ENCODE measurements around the gene QRICH2. TPM values are rescaled to one million over a fixed set of nuclear protein-coding genes. Genes with fewer than 3 reads are reported as not detected.
A peak's percentile ranks its signal among the peaks of the same experiment; 100 is the strongest.

QRICH2 gene
- total and polyA plus RNA-seq, 2 of the 4 experiments (the other 2 are of a cell fraction): 4.3 to 4.8 TPM

DNA sequence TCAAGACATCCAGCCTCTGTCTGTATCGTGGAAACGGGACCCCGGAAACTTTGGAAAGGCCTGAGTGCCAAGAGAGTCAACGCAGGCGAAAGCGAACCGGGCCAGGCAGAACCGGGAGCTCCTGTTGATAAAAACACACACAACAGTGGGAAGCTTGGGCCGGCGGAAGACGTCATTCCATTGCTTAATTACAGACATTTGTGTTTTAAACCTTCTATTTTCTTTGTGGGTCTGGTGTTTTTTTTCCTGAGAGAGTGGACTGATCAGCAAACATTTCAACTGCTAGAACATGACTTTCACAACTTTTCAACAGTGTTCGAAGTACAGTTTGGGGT, 66.9 kb downstream of the QRICH2 start:
- Histone ChIP-seq H3K23ac (ENCODE audit: low read depth, low read length) (peak overlapping the region; percentile 37), H2AK5ac (ENCODE audit: low read depth, low read length) (no peak overlapping the region), H4K20me1 (ENCODE audit: insufficient read depth, low read length) (no peaks in the 10 kb centered on the region), H4K8ac (ENCODE audit: low read depth in 2 of 2, low read length in 2 of 2) (peak overlapping the region in 1 of 2 experiments; percentile 53; a peak in 1 of 4 replicates), H3K18ac (ENCODE audit: low read depth, low read length) (peak overlapping the region; percentile 16; the same call in 1 of the 2 replicates), H2BK20ac (ENCODE audit: low read depth, low read length) (no peak overlapping the region), H4K5ac (ENCODE audit: low read depth, low read length) (no peak overlapping the region), H3K14ac (replicated peaks; ENCODE audit: low read depth, low read length) (peak overlapping the region; percentile 4; the same call in 1 of the 2 replicates), H3K4me1 (ENCODE audit: control insufficient read depth, insufficient read depth, low read length) (peaks cover 3% of the 10 kb centered on the region; the same call in 1 of the 2 replicates), H3K36me3 (ENCODE audit: control insufficient read depth, insufficient read depth, low read length) (no peaks in the 10 kb centered on the region), H3K4me2 (ENCODE audit: low read depth, low read length) (peak overlapping the region; percentile 92), H3K4ac (ENCODE audit: low read depth, low read length) (peak overlapping the region; percentile 54), H3K9me1 (ENCODE audit: insufficient read depth, low read length) (no peaks in the 10 kb centered on the region; the same call in none of the 2 replicates), H2BK120ac (ENCODE audit: low read depth, low read length) (no peak overlapping the region), H3K27me3 (ENCODE audit: control insufficient read depth, insufficient read depth, low read length) (peaks cover 19% of the 10 kb centered on the region), H3K56ac (ENCODE audit: extremely low read depth, insufficient read depth, low read length) (0 out of 2 replicates have a peak overlapping the region, but pooled peaks have one; percentile 5), H2BK5ac (ENCODE audit: low read depth, low read length, poor library complexity, severe bottlenecking) (no peak overlapping the region), H2AFZ (replicated peaks; ENCODE audit: low read length, poor library complexity) (peak overlapping the region; percentile 94), H2BK15ac (ENCODE audit: low read depth, low read length) (no peak overlapping the region), H2AK9ac (replicated peaks; ENCODE audit: low read depth, low read length, poor library complexity) (peak overlapping the region; percentile 29), H3K27ac (ENCODE audit: insufficient read depth, low read length) (no peak overlapping the region; the same call in 1 of the 2 replicates), H3K9me3 (ENCODE audit: control insufficient read depth, insufficient read depth, low read length) (no peaks in the 10 kb centered on the region), H3K9ac (ENCODE audit: low read depth, low read length) (peak overlapping the region; percentile 71), H3K4me3 (ENCODE audit: insufficient read depth, low read depth, low read length) (peak overlapping the region; percentile 63), H3K79me1 (ENCODE audit: low read depth in 1 of 2, low read length in 2 of 2) (no peaks in the 10 kb centered on the region), H4K91ac (ENCODE audit: insufficient read depth, low read depth, low read length) (no peak overlapping the region)
- in situ Hi-C loops (cut with MboI; ENCODE audit: low sequenced_read_pairs) (no loop called here), dilution Hi-C loops (cut with HindIII; ENCODE audit: low sequenced_read_pairs, unreplicated experiment) (no loop called here), intact Hi-C loops (cut with micrococcal nuclease) (loop anchor here (2.0 kb wide), 1 partner anchor 24 kb away; the partner anchor contains the start of gene UBALD2)
- ChIA-PET POLR2A (ENCODE audit: unreplicated experiment) (no interaction called here), CTCF (interaction anchor here (0.7 kb wide), 1 partner anchor 11 kb away, joined by 3 read pairs; no protein-coding TSS in a partner anchor)
- no TSS peak for BruUV-seq (replicated peaks)
- WGBS, 2 experiments (ENCODE audit: extremely low coverage in 2 of 2, insufficient read length in 1 of 2): no CpG with 5 or more reads among the region's 12 CpGs
- ATAC-seq (ENCODE audit: low read depth) (peak; percentile 2; the same call in 1 of the 2 replicates), DNase-seq (no peak)
- TF ChIP-seq CHD1 (IDR thresholded peaks at IDR 0.05; ENCODE audit: low read depth, low read length) (no peak), RFX5 (IDR thresholded peaks at IDR 0.05; ENCODE audit: low read depth, low read length) (no peak), MAZ (IDR thresholded peaks at IDR 0.05; ENCODE audit: borderline replicate concordance, low read depth, low read length) (no peak), RCOR1 (IDR thresholded peaks at IDR 0.05; ENCODE audit: insufficient replicate concordance, low read length) (no peak), RAD21 (IDR thresholded peaks at IDR 0.05; ENCODE audit: low read length) (no peak), CEBPB (IDR thresholded peaks at IDR 0.05; ENCODE audit: low read depth, low read length) (peak; percentile 24; the same call in 1 of the 2 replicates), NFE2L2 (IDR thresholded peaks at IDR 0.05; ENCODE audit: low read depth, low read length) (no peak)
- TF ChIP-seq, protein P1, sequence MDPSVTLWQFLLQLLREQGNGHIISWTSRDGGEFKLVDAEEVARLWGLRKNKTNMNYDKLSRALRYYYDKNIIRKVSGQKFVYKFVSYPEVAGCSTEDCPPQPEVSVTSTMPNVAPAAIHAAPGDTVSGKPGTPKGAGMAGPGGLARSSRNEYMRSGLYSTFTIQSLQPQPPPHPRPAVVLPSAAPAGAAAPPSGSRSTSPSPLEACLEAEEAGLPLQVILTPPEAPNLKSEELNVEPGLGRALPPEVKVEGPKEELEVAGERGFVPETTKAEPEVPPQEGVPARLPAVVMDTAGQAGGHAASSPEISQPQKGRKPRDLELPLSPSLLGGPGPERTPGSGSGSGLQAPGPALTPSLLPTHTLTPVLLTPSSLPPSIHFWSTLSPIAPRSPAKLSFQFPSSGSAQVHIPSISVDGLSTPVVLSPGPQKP (IDR thresholded peaks at IDR 0.05; ENCODE audit: borderline replicate concordance, low read depth, low read length): no peak
